Spleen (tissue), 11 donors: ENCODE results near the gene USP17L11. TPM values are rescaled to one million over a fixed set of nuclear protein-coding genes. Genes with fewer than 3 reads are reported as not detected.
"Not testable (repeated sequence)": the region's sequence is repeated elsewhere in the genome, so short reads cannot be mapped to it uniquely, and the experiment has no call there.

Source experiments
- DNase-seq: peaks from one replicate; pipeline ENCODE4 v3.0.0-alpha.2; 2020
- H3K27ac ChIP-seq, 8 donors: fragments of 200-600 bp; sonication (generic) in 7 of 8; 1 replicate in 4 of 8; 2 replicates in 4 of 8; pipeline versions ENCODE4 v1.5.0 to v1.8.0; 2016 to 2021; ENCODE audit warnings: inconsistent platforms in 4 of 8, mild to moderate bottlenecking in 4 of 8, moderate library complexity in 1 of 8
- H3K27me3 ChIP-seq, 7 donors: fragments of 200-600 bp; sonication (generic) in 6 of 7; replicated peaks in 1 of 7; 1 replicate in 4 of 7; 2 replicates in 3 of 7; pipeline versions ENCODE4 v1.5.0 to v1.8.0; 2016 to 2021; ENCODE audit warnings: inconsistent platforms in 3 of 7, mild to moderate bottlenecking in 1 of 7
- H3K36me3 ChIP-seq, 6 donors: fragments of 200-600 bp; sonication (generic) in 5 of 6; 1 replicate in 4 of 6; 2 replicates in 2 of 6; pipeline versions ENCODE4 v1.5.0 to v1.8.0; 2016 to 2021; ENCODE audit warnings: inconsistent platforms in 2 of 6
- H3K4me1 ChIP-seq, 6 donors: fragments of 200-600 bp; sonication (generic) in 5 of 6; 1 replicate in 3 of 6; 2 replicates in 3 of 6; pipeline versions ENCODE4 v1.5.0 to v1.8.0; 2016 to 2021; ENCODE audit warnings: inconsistent platforms in 3 of 6
- H3K4me3 ChIP-seq, 8 donors: fragments of 200-600 bp; sonication (generic) in 7 of 8; 1 replicate in 4 of 8; 2 replicates in 4 of 8; pipeline versions ENCODE4 v1.5.0 to v1.8.0; 2016 to 2021; ENCODE audit warnings: inconsistent platforms in 4 of 8, mild to moderate bottlenecking in 4 of 8, moderate library complexity in 2 of 8
- H3K9me3 ChIP-seq, 8 donors: fragments of 200-600 bp; sonication (generic) in 7 of 8; 1 replicate in 4 of 8; 2 replicates in 4 of 8; pipeline versions ENCODE4 v1.5.0 to v1.8.0; 2016 to 2021; ENCODE audit warnings: inconsistent platforms in 4 of 8
- WGBS, 5 donors: extraction: QIAGEN DNeasy Blood & Tissue Kit in 3 of 5; methylation state at CpG; one replicate each; pipeline versions ENCODE4 v1.1.5 to v1.1.7; 2013 to 2018; 5-methylcytosine and 5-hydroxymethylcytosine counted together
- intact Hi-C: fragments of 100-400 bp; cut with DNase I; formaldehyde crosslinking; loops from one replicate; pipeline ENCODE4 v1.15.0; 2023; ENCODE audit warnings: low total_unique reads
- polyA plus RNA-seq, 3 donors: library from polyadenylated mRNA; stranded (reverse); fragments of 200-250 nt; gene quantifications; one replicate each; pipeline ENCODE4 v1.2.1, GENCODE V29; 2013
- total RNA-seq, 7 donors: library from RNA; depleted of rRNA in 3 of 7; stranded (reverse); fragments of >200 nt in 3 of 7; fragmentation: NEBNext Ultra II Directional in 4 of 7; extraction: Animal tissue kit (Norgen Biotek cat#: 25700) in 4 of 7; gene quantifications; one replicate each; pipeline versions ENCODE4 v1.1.0 to v1.2.1, GENCODE V29; 2016 to 2021
- donor health status: healthy with polysubstance abuse.
- donor health status: DM: no; HTN: no; CAD: no; lungs with moderate emphysema.
- donor health status: DM: no; HTN: no; CAD: no.
- donor health status: Bipolar disorder and iron deficiency.
- donor health status: healthy.
- donor health status: DM: no; HTN: no; CAD: no.
- donor health status: DM: yes; HTN: yes; CAD: no.

The USP17L11 gene
- total and polyA plus RNA-seq, 10 donors: not detected

DNA sequence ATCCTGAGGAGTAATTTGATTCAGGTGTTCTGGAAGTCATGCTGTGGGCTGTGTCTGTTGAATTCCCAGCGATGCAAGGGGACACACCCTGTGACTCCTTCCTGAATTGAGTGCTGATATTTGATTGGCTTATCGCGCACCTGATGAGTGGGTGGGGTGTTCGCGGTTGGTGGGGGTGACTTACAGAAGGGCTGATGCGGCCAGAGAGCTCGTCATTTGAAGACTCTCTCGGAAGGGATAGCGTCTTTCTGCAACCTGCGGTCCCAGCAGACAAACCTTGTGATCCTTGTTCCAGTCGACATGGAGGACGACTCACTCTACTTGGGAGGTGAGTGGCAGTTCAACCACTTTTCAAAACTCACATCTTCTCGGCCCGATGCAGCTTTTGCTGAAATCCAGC lies 28.4 kb downstream of the USP17L11 start, which contains the start of gene USP17L17:
USP17L17 (plus strand) TSS at position 301 of the 400 bp plus-strand sequence; CDS start at position 301, 0 bp downstream.
- intact Hi-C loops, H3K27me3 ChIP-seq, H3K9me3 ChIP-seq, H3K4me3 ChIP-seq, H3K4me1 ChIP-seq, H3K36me3 ChIP-seq, DNase-seq, H3K27ac ChIP-seq: not testable (repeated sequence)
- WGBS, 5 donors: 89 to 94% (median 92%) methylated on average over 4 to 14 of the region's 14 CpGs

DNA sequence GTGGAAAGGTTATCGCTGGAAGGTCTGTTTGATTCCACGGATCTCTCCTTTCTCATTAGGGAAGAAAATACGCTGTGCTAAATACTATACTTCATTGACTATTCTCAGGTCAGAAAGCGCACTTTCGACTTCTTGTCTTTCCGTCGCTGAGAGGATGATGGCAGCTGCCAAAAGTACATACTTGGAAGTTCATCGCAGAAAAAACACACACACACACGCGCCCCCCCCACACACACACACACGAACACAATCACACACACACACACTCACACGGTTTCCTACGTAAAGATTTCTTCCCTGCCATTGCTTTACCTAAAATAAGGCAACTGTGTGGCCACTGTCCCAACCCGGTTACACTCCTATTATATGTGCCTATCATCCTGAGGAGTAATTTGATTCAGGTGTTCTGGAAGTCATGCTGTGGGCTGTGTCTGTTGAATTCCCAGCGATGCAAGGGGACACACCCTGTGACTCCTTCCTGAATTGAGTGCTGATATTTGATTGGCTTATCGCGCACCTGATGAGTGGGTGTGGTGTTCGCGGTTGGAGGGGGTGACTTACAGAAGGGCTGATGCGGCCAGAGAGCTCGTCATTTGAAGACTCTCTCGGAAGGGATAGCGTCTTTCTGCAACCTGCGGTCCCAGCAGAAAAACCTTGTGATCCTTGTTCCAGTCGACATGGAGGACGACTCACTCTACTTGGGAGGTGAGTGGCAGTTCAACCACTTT lies 32.9 kb downstream of the USP17L11 start, which contains the start of gene USP17L18:
USP17L18 (plus strand) TSS at position 678 of the 728 bp plus-strand sequence; CDS start at position 678, 0 bp downstream.
- DNase-seq: peak; percentile 72
- H3K27me3 ChIP-seq, H3K9me3 ChIP-seq, intact Hi-C loops, H3K4me1 ChIP-seq, H3K36me3 ChIP-seq, H3K27ac ChIP-seq, H3K4me3 ChIP-seq: not testable (repeated sequence)
- 81 to 96% (median 94%) methylated on average over 11 to 21 of the region's 26 CpGs for WGBS, 5 donors

DNA sequence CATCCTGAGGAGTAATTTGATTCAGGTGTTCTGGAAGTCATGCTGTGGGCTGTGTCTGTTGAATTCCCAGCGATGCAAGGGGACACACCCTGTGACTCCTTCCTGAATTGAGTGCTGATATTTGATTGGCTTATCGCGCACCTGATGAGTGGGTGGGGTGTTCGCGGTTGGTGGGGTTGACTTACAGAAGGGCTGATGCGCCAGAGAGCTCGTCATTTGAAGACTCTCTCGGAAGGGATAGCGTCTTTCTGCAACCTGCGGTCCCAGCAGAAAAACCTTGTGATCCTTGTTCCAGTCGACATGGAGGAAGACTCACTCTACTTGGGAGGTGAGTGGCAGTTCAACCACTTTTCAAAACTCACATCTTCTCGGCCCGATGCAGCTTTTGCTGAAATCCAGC lies 37.9 kb downstream of the USP17L11 start, which contains the start of gene USP17L19:
USP17L19 (plus strand) TSS at position 301 of the 400 bp plus-strand sequence; CDS start at position 301, 0 bp downstream.
- H3K4me3 ChIP-seq, H3K4me1 ChIP-seq, H3K27ac ChIP-seq, DNase-seq, intact Hi-C loops, H3K9me3 ChIP-seq, H3K36me3 ChIP-seq, H3K27me3 ChIP-seq: not testable (repeated sequence)
- no CpG with 5 or more reads among the region's 13 CpGs for WGBS, 5 donors

DNA sequence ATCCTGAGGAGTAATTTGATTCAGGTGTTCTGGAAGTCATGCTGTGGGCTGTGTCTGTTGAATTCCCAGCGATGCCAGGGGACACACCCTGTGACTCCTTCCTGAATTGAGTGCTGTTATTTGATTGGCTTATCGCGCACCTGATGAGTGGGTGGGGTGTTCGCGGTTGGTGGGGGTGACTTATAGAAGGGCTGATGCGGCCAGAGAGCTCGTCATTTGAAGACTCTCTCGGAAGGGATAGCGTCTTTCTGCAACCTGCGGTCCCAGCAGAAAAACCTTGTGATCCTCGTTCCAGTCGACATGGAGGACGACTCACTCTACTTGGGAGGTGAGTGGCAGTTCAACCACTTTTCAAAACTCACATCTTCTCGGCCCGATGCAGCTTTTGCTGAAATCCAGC lies 42.6 kb downstream of the USP17L11 start, which contains the start of gene USP17L20:
USP17L20 (plus strand) TSS at position 301 of the 400 bp plus-strand sequence; CDS start at position 301, 0 bp downstream.
- no CpG with 5 or more reads among the region's 15 CpGs for WGBS, 5 donors
- intact Hi-C loops, DNase-seq: not testable (repeated sequence)

DNA sequence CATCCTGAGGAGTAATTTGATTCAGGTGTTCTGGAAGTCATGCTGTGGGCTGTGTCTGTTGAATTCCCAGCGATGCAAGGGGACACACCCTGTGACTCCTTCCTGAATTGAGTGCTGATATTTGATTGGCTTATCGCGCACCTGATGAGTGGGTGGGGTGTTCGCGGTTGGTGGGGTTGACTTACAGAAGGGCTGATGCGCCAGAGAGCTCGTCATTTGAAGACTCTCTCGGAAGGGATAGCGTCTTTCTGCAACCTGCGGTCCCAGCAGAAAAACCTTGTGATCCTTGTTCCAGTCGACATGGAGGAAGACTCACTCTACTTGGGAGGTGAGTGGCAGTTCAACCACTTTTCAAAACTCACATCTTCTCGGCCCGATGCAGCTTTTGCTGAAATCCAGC lies 47.4 kb downstream of the USP17L11 start, which contains the start of gene USP17L21:
USP17L21 (plus strand) TSS at position 301 of the 400 bp plus-strand sequence; CDS start at position 301, 0 bp downstream.
- H3K36me3 ChIP-seq, intact Hi-C loops, H3K27me3 ChIP-seq, H3K4me3 ChIP-seq, H3K27ac ChIP-seq, DNase-seq, H3K4me1 ChIP-seq, H3K9me3 ChIP-seq: not testable (repeated sequence)
- WGBS, 5 donors: no CpG with 5 or more reads among the region's 13 CpGs

More for the DNA sequence above, 42.6 kb downstream of the USP17L11 start, which contains the start of gene USP17L20:
- not testable (repeated sequence) for H3K27me3 ChIP-seq, H3K9me3 ChIP-seq, H3K36me3 ChIP-seq, H3K27ac ChIP-seq, H3K4me3 ChIP-seq, H3K4me1 ChIP-seq

Other genes starting within 250 kb of the USP17L11 start
- gene FAM90A26, start 45.0 kb upstream of the USP17L11 start, total RNA-seq: not detected
- gene FAM90A26, start 45.0 kb upstream of the USP17L11 start, polyA plus RNA-seq: not detected
- gene USP17L10, start 4.7 kb upstream of the USP17L11 start, total RNA-seq: not detected
- not detected for gene USP17L10, start 4.7 kb upstream of the USP17L11 start, polyA plus RNA-seq
- not detected for gene USP17L12, start 4.7 kb downstream of the USP17L11 start, total RNA-seq
- not detected for gene USP17L12, start 4.7 kb downstream of the USP17L11 start, polyA plus RNA-seq
- gene USP17L13, start 9.5 kb downstream of the USP17L11 start, total RNA-seq: not detected
- gene USP17L13, start 9.5 kb downstream of the USP17L11 start, polyA plus RNA-seq: not detected
- not detected for gene USP17L15, start 19.0 kb downstream of the USP17L11 start, total RNA-seq
- gene USP17L15, start 19.0 kb downstream of the USP17L11 start, polyA plus RNA-seq: not detected
- gene USP17L17, start 28.5 kb downstream of the USP17L11 start, total RNA-seq: not detected
- gene USP17L17, start 28.5 kb downstream of the USP17L11 start, polyA plus RNA-seq: not detected
- gene USP17L18, start 33.2 kb downstream of the USP17L11 start, total RNA-seq: not detected
- gene USP17L18, start 33.2 kb downstream of the USP17L11 start, polyA plus RNA-seq: not detected
- not detected for gene USP17L19, start 38.0 kb downstream of the USP17L11 start, total RNA-seq
- gene USP17L19, start 38.0 kb downstream of the USP17L11 start, polyA plus RNA-seq: not detected
- gene USP17L20, start 42.7 kb downstream of the USP17L11 start, total RNA-seq: not detected
- not detected for gene USP17L20, start 42.7 kb downstream of the USP17L11 start, polyA plus RNA-seq
- gene USP17L21, start 47.5 kb downstream of the USP17L11 start, total RNA-seq: not detected
- gene USP17L21, start 47.5 kb downstream of the USP17L11 start, polyA plus RNA-seq: not detected
- gene USP17L22, start 52.2 kb downstream of the USP17L11 start, total RNA-seq: not detected
- gene USP17L22, start 52.2 kb downstream of the USP17L11 start, polyA plus RNA-seq: not detected
- not detected for gene USP17L24, start 109.8 kb downstream of the USP17L11 start, total RNA-seq
- not detected for gene USP17L24, start 109.8 kb downstream of the USP17L11 start, polyA plus RNA-seq
- gene USP17L25, start 114.5 kb downstream of the USP17L11 start, total RNA-seq: not detected
- not detected for gene USP17L25, start 114.5 kb downstream of the USP17L11 start, polyA plus RNA-seq
- gene USP17L26, start 119.3 kb downstream of the USP17L11 start, total RNA-seq: not detected
- gene USP17L26, start 119.3 kb downstream of the USP17L11 start, polyA plus RNA-seq: not detected
- not detected for gene USP17L5, start 124.0 kb downstream of the USP17L11 start, total RNA-seq
- not detected for gene USP17L5, start 124.0 kb downstream of the USP17L11 start, polyA plus RNA-seq
- not detected for gene USP17L27, start 128.7 kb downstream of the USP17L11 start, total RNA-seq
- not detected for gene USP17L27, start 128.7 kb downstream of the USP17L11 start, polyA plus RNA-seq
- gene USP17L28, start 133.5 kb downstream of the USP17L11 start, total RNA-seq: not detected
- not detected for gene USP17L28, start 133.5 kb downstream of the USP17L11 start, polyA plus RNA-seq
- gene USP17L29, start 138.2 kb downstream of the USP17L11 start, total RNA-seq: not detected
- gene USP17L29, start 138.2 kb downstream of the USP17L11 start, polyA plus RNA-seq: not detected
- gene USP17L30, start 147.7 kb downstream of the USP17L11 start, total RNA-seq: not detected
- not detected for gene USP17L30, start 147.7 kb downstream of the USP17L11 start, polyA plus RNA-seq
- not detected for gene DEFB131A, start 229.0 kb downstream of the USP17L11 start, total RNA-seq
- gene DEFB131A, start 229.0 kb downstream of the USP17L11 start, polyA plus RNA-seq: not detected